Measurements from ENCODE around the gene FOXP4.

The FOXP4 gene

DNA sequence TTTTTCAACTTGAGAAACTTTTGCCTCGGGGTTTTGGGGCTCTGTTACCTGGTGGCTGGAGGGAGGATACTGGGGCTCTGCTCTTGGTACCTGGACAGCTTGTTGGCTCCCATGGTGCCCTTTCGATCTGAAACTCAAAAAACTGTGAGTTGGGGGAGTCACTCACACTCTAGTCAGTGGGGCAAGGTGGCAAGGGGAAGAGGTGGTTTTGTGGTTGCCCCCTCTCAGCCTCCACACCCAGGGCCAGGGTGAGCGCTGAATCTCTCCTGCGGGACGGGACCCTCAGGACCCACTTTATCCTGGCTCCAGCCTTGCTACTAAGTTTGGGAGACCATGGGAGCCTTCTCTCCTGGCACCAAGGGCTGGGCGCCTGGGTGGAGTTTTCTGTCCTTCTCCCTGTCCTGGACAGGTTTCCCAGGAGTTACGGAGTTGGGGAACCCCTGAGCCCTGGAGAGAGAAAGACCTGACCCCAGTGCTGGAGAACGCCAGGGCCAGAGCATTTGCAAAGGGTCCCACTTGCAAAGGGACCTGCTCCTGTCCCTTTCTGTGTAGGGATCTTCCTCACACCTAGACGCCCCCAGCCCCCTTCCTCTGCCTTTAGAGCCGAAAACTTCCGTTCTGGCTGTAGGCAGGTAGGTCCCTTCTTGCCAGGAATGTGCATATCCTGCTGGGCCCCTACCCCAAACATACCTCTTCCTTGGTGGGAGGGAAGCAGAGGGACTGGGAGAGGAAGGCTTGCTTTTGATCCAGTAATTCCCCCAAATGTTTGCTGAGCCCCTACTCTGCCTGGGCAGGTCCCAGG lies 2.9 kb downstream of the FOXP4 start:
- TF ChIP-seq, protein P1, sequence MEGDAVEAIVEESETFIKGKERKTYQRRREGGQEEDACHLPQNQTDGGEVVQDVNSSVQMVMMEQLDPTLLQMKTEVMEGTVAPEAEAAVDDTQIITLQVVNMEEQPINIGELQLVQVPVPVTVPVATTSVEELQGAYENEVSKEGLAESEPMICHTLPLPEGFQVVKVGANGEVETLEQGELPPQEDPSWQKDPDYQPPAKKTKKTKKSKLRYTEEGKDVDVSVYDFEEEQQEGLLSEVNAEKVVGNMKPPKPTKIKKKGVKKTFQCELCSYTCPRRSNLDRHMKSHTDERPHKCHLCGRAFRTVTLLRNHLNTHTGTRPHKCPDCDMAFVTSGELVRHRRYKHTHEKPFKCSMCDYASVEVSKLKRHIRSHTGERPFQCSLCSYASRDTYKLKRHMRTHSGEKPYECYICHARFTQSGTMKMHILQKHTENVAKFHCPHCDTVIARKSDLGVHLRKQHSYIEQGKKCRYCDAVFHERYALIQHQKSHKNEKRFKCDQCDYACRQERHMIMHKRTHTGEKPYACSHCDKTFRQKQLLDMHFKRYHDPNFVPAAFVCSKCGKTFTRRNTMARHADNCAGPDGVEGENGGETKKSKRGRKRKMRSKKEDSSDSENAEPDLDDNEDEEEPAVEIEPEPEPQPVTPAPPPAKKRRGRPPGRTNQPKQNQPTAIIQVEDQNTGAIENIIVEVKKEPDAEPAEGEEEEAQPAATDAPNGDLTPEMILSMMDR (conservative IDR thresholded peaks at IDR 0.05) = no peak
- no peak for TF ChIP-seq ZFX (IDR thresholded peaks at IDR 0.05)
- H3K27ac ChIP-seq = no peak overlapping the region

DNA sequence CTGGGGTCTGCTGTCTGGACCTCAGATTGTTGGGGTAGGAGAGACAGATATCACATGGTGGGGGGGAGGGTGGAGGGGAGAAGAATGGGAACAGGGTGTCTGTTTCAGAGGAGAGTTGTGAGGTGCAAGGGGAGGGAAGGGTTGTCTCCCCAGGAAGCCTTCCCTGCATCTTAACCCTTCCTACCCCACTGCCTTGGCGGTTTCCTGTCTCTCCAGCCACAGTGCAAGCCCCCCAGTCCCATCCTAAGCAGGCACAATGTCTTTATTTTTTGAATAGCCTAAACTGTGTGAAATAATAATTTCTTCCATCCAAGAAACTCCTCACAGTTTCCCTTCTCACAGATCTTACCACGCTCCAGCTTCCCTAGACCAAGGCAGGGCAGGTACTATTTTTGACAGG lies 3.5 kb downstream of the FOXP4 start:
- TF ChIP-seq, protein P1 (conservative IDR thresholded peaks at IDR 0.05) = no peak
- TF ChIP-seq ZFX (IDR thresholded peaks at IDR 0.05) = no peak
- no peak overlapping the region for H3K27ac ChIP-seq

DNA sequence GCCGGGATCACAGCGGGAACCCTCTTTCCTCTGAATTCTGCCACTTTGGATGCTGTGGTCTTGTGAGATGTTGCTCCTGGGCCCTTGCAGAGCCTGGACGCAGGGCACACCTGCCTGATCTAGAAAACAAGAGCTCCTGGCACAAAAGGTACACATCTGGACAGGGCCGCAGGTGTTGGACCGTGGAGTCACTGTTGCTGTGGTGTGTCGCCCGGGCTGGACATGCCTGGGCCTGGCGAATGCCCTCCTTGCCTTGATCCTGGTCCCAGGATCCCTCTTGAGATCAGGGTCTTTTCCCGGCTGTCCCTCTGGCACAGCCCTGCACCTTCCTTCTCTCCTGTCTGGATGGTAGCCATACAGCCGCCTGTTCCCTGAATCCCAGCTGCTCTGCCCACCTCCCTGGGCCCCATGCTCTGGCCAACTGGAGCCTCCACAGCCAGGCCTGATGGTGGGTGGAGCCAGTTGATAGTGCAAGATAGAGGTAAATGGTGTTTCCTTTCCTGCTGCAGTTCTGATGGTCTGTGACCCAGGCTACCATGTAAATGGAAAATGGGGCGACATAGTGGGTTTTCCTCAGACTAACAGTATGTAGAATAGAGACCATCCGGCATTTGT lies 5.0 kb downstream of the FOXP4 start:
- no peak overlapping the region for H3K27ac ChIP-seq
- TF ChIP-seq, protein P1 (conservative IDR thresholded peaks at IDR 0.05) = no peak
- no peak for TF ChIP-seq ZFX (IDR thresholded peaks at IDR 0.05)

DNA sequence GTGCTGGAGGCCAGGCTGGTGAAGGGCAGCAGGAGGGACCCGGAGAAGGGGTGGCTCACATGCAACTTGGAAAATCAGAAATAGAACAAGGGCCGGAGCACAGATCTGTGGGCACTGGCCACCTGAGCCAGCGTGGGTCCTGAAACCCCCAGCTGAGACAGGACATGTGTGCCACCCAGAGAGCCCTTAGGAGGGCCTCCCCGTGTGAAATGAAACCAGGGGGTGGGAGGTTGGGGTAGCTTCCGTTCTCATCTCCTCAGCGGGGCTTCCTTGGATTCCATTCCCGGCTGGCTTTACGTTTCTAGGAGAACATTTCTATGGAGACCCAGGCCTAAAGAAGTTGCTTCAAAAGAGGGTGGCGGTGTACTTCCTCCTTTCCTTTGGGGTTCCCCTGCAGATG lies 5.7 kb downstream of the FOXP4 start:
- no peak overlapping the region for H3K27ac ChIP-seq
- TF ChIP-seq ZFX (IDR thresholded peaks at IDR 0.05) = no peak
- TF ChIP-seq, protein P1 (conservative IDR thresholded peaks at IDR 0.05) = no peak

DNA sequence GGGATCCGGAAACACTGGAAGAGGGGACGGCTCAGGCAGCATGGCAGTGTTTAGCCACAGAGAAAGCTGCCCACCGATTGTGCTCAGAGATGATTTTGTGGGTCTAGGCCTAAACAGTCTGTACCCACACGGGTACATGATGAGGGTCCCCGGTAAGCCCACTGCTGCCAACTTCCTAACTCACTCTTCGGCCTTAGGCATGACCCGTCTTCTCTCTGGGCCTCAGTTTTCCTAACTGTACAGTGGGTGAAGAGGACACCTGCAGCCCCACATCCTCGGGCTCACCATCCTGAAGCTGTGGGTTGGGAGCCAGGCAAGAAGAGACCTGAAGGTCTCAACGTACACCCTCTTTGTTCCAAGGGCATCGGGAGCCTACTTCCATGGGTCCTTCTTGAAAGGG lies 6.5 kb downstream of the FOXP4 start:
- TF ChIP-seq ZFX (IDR thresholded peaks at IDR 0.05) = no peak
- TF ChIP-seq, protein P1 (conservative IDR thresholded peaks at IDR 0.05) = no peak
- no peak overlapping the region for H3K27ac ChIP-seq

DNA sequence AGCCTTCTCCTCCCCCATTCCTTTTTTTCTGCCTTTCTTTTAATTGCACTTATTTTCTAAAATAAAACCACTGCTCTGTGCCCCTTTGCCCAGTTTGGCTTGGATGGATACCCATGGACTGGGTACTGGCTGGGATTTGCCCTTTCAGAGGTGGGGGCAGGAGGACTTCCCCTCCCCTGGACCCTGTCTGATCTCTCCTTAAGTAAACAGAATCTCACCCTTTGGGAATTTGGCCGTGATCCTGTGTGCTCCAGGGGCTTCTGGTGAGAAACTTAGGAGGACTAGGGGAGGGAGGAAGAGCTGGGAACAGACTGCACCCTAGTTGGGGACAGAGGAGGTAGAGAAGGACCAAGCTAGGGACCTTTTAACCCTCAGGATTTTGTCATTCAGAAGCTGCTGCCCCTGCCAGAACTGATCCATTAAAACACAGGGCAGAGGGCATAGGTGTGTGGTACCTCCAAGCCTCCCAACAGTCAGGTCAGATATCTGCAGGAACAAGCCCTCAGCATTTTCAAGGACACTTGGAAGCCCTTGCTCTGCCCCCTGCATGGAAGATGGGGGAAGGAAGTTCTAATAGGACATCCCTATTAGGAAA lies 7.3 kb downstream of the FOXP4 start:
- H3K27ac ChIP-seq = no peak overlapping the region
- TF ChIP-seq, protein P1 (conservative IDR thresholded peaks at IDR 0.05) = no peak
- no peak for TF ChIP-seq ZFX (IDR thresholded peaks at IDR 0.05)
